ENCODE measurements around the gene ZNF710.

- TF ChIP-seq CTCF (IDR thresholded peaks at IDR 0.05; ENCODE audit: poor library complexity, severe bottlenecking) (no peak), EP300 (conservative IDR thresholded peaks at IDR 0.05; ENCODE audit: poor library complexity, severe bottlenecking) (no peak), POLR2AphosphoS5 (IDR thresholded peaks at IDR 0.05) (no peak), RAD21 (conservative IDR thresholded peaks at IDR 0.05) (no peak)
These were observed 34.1 kb downstream of the ZNF710 start for GRCh38 chr15:90035095-90035839.

Measured in neural cell (in vitro differentiated cells).